Activated T-helper 1 cell treated with anti-CD3 and anti-CD28 coated beads, Interleukin-2, amount 50 U/mL, for 16 hours (primary cell): ENCODE data around the gene HCRT.
A peak's percentile ranks its signal among the peaks of the same experiment; 100 is the strongest.
"Not testable (repeated sequence)": the region's sequence is repeated elsewhere in the genome, so short reads cannot be mapped to it uniquely, and the experiment has no call there.

ENCODE experiments used
- DNase-seq, 2 donors: peaks; one replicate each; pipeline ENCODE4 v3.0.0-alpha.2; 2020; ENCODE audit warnings: low read depth in 1 of 2, low spot score in 1 of 2

Gene HCRT

DNA sequence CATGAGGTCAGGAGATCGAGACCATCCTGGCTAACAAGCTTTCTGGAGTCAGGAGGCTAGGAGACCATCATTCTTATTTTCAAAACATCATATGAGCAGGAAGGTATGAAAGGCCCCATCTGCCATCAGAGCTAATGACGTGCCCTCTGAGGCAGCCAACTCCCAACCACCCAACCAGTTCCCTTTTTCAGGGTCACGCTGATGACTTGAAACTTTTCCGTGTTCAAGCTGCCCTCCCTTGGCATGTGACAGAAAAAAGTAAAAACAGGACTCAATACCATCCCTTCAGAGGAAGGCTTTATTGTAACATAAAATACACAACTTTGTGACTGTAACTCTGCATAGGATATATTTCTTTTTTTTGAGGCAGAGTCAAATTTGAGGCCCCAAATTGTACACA, 13.6 kb upstream of the HCRT start:
- no peak for DNase-seq

DNA sequence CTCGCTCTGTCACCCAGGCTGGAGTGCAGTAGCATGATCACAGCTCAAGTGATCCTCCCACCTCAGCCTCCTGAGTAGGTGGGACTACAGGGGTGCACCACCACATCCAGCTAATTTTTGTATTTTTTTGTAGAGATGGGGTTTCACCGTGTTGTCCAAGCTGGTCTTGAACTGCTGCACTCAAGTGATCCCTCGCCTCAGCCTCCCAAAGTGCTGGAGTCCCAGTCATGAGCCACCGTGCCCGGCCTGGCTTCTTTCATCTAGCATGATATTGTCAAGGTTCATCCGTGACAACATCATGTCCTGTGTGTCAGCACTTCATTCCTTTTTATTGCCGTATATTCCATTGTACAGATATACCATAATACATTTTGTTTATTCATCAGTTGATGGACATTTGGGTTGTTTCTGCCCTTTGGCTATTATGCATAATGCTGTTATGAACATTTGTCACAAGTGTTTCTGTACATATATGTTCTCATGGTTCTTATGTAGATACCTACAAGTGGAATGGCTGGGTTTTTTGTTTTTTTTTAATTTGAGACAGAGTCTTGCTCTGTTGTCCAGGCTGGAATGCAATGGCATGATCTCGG, 12.4 kb upstream of the HCRT start:
- no peak for DNase-seq

DNA sequence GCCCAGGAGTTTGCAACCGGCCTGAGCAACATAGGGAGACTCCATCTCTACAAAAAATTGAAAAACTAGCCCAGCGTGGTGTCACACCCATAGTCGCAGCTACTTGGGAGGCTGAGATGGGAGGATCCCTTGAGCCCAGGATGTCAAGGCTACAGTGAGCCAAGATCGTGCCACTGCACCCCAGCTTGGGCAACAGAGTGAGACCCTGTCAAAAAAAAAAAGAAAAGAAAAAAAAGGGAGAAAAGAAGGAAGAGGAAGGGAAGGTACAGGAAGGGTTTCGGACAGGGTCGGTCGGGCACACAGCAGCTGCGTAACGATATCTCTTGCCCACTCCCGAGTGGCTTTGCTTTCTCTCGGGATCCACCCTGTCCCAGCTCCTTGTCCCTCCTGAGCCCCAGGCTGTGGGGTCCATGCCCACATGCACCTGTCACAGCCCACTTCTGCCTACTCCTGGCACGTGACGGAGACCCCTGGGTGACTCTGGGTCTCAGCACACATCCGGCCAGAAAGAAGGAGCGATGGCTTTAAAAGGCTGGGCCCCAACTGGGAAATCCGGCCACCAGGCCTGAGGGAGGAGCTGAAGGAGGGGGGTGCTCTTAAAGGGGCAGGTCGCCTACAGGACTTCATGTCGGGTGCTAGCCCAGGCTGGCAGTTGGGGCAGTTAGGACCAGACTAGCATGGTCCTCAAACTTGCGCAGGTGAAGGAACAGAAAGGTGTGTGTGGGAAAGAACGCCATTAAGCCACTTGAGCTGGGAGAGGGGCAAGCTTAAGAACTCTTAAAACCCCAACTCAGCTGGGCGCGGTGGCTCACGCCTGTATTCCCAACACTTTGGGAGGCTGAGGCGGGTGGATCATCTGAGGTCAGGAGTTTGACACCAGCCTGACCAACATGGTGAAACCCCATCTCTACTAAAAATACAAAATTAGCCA, 9.0 kb upstream of the HCRT start, which contains the start of gene GHDC:
Gene GHDC, minus strand, starts transcription at position 526 of the 931 bp plus-strand sequence. CDS start 913 bp downstream, outside the sequence.
- peak; percentile 59 to 63 for DNase-seq

DNA sequence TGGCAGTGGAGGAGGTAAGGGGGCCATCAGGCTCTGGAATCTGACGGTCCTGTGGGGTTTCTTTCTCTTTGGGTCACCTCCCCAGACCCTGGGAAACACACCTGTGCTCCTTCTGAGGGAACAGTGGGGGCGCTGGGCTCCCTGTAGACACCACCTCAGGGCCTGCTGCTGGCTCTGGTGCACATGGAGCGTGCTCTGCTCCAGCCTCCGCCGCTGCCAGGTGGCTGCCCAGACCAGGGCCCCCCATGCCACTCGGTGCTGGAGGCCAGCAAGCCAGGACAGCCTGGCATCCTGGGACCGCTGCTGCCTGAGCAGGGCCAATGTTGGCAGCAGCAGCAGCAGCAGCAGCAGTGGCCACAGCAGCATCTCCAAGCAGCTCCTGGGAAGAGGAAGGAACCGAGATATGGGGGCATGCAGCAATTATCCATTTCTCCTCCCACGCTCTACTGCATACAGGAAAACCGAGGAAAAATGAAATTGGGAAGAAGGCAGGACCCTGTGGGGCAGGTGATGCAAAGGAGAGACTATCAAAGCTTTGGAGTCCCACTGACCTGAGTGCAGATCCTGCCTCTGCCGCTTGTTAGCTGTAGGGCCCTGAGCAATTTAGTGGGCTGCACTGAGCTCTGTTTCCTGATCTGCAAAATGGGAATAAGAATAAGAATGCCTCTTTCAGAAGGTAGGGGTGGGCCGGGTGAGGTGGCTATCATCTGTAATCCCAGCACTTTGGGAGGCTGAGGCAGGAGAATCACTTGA, 8.1 kb upstream of the HCRT start:
- no peak for DNase-seq

DNA sequence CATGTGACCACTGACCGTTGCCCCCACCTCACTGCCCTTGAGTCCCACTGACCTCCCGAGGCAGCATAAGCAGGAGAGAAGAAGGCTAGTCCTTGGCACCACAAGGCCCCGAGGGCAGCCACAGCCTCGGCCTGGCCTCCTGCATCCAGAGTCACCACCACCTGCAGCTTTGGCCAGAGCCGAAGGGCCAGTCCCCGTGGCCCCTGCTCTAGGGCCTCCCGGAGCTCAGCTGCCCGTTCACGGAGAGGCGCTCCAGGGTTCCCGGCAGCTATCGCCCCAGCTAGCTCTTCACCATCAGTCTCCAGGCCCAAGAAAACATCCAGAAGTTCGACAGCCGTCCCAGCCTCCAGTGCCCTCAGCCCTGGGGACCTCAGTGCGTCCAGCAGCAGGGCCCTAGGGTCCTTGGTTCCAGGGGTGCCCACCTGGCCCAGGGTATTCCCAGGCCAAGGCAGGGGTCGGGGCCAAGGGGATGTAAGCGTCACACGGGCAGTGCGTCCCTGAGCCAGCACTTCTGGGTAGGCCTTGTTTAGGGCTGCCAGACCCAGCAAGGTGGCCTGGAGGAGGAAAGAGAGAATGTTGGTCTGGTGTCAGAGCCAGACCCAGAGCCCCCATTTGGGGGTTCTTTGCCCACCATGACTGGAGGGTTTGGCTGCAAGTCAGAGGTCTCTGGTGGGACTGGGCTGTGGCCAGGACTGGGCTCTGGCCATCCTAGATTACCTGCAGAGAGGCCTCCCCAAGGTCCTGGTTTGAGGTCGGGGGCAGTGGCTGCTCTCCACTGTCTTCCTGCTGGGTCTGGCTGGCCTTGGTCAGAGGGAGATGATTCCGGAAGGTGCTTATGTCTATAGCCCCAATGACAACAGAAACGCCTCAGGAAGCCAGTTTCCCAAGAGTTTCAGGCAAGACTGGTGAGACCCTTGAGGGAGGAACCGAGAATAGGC, 7.2 kb upstream of the HCRT start:
- DNase-seq, result no peak

DNA sequence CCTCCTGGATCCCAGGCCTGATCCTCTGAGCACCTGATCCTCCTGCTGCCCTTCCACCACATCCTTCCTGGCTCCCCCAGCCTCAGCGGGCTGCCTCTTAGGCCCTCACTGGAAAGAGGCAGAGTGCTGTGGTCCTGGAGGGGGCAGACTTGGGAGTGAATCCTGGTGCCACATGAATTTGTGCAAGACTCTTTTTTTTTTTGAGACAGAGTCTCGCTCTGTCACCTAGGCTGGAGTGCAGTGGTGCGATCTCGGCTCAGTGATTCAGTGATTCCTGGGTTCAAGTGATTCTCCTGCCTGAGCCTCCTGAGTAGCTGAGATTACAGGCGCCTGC, 6.0 kb upstream of the HCRT start:
- no peak for DNase-seq

DNA sequence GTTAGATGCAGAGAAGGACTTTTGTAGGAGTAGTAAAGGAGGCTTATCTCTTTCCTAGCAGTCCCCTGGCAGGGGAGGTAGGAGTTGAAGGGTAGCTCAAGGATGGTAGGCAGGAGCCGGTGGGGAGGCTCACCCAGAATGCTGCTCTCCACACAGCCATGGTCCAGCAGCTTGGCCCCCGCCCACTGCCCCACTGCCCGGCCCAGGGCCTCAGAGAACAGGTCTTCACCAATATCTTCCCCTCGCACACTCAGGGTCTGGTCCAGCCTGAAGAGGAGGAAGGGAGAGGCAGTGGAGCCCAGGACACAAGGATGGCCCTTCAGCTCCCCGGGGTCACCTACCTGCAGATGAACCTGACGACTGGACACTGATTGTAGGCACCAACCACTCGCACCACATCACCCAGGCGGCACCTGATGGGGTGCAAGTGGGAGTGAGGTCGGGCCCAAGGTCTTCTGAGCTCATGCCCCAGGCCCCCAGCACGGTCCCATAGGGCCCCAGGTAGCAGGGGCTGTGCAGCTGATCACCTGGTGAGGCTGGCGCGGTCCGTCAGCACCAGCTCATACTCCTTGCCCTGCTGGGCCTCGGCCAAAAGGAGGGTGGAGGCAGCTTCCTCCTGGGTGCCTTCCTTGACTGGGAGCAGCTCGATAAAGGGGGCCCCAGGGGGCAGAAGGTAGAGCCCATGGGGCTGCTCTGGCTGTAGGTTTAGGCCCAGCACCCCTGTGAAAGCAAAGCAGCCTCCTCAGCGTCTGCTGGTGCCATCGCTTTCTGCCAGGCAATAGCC, 5.4 kb upstream of the HCRT start:
- DNase-seq, result no peak

DNA sequence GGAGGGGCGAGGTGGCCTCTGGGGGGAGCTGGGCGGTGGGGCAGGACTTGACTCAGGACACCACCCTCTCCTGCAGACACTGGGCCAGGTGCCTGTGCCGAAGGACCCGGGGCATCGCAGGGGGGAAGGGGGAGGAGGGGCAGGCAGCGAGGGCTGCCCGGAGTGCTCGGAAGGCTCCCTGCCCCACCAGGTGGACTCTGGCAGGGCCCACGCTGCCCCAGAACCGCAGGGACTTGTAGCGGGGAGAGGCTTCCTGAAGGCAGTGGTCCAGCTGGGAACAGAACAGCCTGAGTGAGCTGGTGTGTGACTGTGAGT, 4.4 kb upstream of the HCRT start:
- DNase-seq, result no peak

DNA sequence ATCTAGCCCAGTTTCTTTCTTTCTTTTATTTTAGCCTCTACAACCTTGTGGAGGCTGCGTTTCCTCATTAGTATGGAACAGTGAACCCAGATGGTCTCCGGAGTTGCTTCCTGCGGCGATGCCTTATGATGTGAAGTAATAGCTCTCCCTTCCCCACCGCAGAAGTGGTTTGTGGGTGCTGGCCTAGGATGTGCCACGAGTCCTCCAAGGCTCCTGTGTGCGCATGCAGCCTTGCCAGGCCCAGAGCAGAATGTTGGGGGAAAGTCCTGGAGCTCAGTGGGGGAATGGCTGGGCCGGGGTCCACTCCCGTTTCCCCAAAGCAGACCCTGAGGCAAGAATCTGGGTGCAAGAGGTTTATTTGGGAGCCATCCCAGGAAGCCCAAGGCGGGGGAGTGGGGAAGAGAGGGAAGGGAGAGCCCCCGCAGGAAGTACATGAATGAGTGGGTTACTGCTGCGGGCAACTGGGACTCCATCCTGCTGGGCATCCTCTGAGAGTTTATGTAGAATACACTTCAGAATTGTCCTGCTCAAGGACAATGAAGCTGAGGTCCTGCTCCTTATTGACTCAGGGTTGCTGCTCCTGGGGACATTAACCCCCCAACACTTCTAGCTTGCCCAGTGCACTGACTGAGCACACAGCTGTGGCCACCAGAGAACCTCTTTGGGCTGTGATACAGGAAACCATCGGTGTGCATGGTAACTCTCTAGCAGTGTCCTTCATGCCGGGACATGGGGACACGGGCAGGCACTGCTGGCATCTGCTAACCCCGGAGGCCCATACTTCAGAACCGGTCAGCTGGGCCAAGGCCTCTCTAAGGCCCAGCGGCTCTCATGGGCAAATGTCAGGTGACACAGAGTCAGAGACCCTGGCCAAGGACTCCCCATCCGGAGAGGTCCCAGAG, 3.7 kb upstream of the HCRT start:
- DNase-seq, result no peak

DNA sequence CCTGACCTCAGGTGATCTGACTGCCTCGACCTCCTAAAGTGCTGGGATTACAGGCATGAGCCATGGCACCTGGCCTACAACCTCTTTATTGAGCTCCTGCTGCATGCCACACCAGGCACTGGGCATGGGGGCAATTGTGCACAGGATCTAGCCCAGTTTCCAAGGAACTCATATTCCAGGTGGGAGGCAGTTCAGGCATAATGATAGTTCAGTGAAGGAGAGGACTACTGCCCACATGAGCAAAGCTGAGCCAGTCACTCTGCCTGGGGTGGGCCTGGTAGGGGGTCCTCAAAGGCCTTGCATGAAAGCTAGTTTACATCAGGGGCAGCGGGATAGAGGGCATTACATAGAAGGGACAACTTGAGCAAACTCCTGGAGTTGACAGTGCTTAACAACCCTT, 2.6 kb upstream of the HCRT start:
- no peak for DNase-seq

DNA sequence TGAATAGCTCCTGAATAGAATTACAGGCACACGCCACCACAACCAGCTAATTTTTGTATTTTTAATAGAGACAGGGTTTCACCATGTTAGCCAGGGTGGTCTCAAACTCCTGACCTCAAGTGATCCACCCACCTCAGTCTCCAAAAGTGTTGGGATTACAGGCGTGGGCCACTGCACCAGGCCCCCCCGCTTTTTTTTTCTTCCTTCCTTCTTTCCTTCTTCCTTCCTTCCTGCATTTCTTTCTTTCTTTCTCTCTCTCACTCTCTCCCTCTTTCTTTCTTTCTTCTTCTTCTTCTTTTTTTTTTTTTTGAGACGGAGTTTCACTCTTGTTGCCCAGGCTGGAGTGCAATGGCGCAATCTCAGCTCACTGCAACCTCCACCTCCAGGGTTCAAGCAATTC, 939 bp upstream of the HCRT start:
- not testable (repeated sequence) for DNase-seq

DNA sequence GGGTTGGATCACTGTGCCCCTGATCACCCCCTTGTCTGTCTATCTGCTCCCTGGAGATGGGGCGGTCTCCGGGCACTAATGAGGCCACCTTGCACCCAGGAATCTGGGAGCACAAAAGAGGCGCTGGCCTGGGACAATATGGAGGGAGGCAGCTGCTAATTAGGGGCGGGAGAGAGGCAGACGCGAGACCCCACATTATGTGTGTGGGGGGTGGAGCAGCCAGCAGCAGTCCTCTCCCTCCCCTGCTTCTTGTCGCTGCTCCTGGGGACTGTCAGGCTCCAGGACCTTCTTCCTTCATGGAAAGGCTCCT, 324 bp upstream of the HCRT start:
- no peak for DNase-seq

DNA sequence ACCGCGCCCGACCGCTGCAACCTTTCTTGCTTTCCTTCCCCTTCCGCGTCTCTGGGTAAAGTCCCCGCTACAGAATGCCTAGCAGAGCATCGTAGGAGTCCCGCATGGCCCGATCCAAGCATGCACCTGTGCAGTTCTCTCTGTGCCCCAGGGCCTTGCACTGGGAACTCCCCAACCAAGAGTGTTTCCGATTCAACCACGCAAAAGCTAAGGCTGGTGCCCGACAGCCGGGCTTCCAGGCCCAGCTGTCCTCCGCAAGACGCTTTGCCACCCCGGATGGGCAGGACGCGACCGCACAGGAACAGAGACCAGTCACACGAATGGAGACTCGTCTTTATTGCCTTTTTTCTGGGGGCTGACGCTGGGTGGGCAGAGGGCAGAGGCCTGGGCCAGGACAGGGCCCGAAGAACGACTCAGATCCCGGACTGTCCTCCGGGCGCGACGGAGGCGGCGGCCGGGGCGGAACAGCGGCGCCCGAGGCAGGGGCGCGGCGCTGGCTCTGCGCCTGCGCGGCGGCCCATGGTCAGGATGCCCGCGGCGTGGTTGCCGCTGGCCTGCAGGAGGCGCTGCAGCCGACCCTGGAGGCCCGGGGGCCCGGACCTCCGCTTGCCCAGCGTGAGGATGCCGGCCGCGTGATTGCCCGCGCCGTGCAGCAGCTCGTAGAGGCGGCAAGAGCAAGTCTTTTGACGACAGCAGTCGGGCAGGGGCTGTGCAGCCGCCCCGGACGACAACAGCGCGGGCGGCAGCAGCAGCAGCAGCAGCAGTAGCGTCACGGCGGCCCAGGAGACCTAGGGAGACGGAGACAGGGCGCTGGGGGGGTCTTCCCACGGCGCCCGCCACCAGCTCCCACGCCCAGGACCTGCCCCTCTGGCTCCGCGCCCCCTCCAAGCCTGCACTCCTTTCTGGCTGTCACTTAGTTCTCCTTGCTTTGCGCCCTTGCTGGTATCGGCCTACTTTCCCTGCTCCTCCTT, 1.2 kb downstream of the HCRT start:
- peak; percentile 43 to 65 for DNase-seq

DNA sequence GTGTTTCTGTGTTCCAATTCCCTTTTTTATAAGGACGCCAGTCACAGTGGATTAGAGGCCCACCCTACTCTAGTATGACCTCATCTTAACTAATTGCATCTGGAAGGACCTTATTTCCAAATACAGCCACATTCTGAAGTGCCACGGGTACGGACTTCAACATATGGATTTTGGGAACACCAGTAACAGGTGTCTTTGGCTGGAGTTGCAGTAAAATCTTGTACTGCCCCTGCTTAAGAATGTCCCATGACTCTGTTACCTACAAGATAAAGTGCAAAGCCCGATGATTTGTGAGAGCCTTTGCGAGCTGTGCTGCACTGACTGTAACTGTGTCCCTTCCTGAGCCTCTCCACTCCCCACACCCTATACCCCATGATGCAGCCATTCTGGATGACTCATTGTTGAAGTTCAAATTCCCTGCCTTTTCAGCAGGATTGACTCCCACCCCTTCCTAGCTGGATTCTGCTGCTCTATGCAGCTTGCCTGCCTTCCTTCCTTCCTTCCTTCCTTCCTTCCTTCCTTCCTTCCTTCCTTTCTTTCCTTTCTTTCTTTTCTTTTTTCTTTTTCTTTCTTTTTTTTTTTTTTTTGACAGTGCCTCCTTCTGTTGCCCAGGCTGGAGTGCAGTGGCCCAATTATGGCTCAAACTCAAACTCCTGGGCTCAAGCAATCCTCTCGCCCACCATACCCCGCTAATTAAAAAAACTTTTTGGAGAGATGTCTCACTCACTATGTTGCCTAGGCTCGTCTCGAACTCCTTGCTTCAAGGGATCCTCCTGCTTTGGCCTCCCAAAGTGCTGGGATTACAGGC, 2.1 kb downstream of the HCRT start:
- no peak for DNase-seq

DNA sequence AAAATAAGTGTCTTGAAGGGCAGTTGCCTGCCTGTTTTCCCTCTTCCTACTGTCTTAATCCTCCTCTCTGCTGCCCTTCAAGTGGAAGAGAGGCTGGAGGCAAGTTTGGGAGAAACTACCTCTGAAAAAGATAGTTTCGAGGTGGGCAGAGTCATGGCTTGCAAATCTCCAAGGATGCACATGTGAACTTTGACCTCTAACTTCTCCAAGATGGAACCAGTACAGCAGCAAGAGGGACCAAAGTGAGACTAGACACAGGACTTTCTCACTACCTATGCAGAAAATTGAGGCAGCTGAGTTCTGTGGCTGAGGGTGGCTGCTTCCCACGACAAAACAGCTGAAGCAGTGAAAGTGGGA, 3.4 kb downstream of the HCRT start:
- DNase-seq, result no peak

DNA sequence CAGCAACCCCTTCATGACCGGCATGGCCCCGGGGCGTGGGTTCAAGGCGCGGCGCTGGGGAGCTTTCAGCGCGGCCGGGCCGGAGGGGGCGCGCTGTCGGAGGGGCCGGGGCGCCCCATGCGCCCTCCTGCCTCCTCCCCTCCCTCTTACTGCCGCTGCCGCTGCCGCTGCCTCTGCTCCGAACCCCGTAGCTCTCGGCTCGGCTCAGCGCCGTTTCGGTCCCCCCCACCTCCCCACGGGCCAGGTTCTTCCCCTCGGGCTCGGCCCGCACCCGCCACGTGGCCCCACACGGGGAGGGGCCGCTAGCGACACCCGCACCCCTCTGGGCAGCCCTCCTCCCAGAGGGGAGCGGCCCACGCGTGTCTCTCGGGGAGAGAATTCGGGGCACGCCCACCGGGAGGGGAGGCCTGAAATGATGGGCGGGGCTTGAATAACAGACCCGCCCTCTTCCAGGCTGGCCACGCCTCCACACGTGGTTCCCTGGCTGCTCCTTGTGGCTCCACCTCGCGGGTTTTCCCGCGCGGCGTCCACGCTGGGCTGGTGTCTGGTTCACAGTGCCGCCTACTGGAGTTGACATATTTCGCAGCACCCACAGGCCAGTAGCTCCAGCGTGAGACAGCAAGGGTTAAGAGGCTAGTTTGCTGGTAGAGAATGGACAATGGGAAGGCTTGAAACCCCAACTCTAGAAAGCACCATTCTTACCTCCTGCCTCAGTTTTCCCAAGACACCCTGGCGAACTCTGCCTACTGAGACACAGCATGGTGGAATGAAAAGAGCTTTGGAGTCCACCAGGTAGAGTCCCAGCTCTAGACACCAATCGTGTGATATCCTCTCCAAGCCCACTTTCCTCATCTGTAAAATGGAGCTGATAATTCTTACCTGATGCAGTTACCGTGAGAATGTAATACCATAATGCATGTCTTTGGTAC, 4.1 kb downstream of the HCRT start, which contains the start of gene KCNH4:
Gene KCNH4, minus strand, starts transcription at position 221 of the 929 bp plus-strand sequence. Its CDS starts 197 bp downstream, at position 24.
- DNase-seq, result peak; percentile 57 to 83
